IPS DF 6.9 (cell line): ENCODE results near the gene WDR86.
A peak's percentile ranks its signal among the peaks of the same experiment; 100 is the strongest.

Source experiments
- DNase-seq: peaks from one replicate; pipeline ENCODE4 v3.0.0-alpha.2; 2013; ENCODE audit warnings: low read depth, low spot score
- H3K27ac ChIP-seq: one replicate; pipeline ENCODE4 v1.5.1; 2013; ENCODE audit warnings: low read length, control low read depth
- H3K27me3 ChIP-seq: 2 replicates; pipeline ENCODE4 v1.6.1; 2013; ENCODE audit warnings: mild to moderate bottlenecking, low read length; ENCODE audit not compliant: control insufficient read depth, insufficient read depth
- H3K36me3 ChIP-seq: 2 replicates; pipeline ENCODE4 v1.6.1; 2013; ENCODE audit warnings: low read length; ENCODE audit not compliant: control insufficient read depth, insufficient read depth
- H3K4me1 ChIP-seq: 2 replicates; pipeline ENCODE4 v1.6.1; 2013; ENCODE audit warnings: low read length; ENCODE audit not compliant: control insufficient read depth, insufficient read depth
- H3K4me3 ChIP-seq: 2 replicates; pipeline ENCODE4 v1.5.1; 2013; ENCODE audit warnings: mild to moderate bottlenecking, low read length
- H3K9me3 ChIP-seq: 2 replicates; pipeline ENCODE4 v1.6.1; 2013; ENCODE audit warnings: low read length, inconsistent platforms; ENCODE audit not compliant: control insufficient read depth, insufficient read depth
- WGBS: extraction: QIAGEN DNeasy Blood & Tissue Kit; methylation state at CpG from one replicate; pipeline ENCODE4 v1.1.7; 2013; ENCODE audit warnings: mixed read lengths, missing lambda C conversion rate; ENCODE audit not compliant: insufficient read length, insufficient coverage; 5-methylcytosine and 5-hydroxymethylcytosine counted together

The WDR86 gene

GRCh38 chr7:151383638-151384351 lies 26.0 kb downstream of the WDR86 start:
- WGBS = no CpG with 5 or more reads among the region's 15 CpGs
- Histone ChIP-seq H3K4me1 (peaks cover 2% of the 10 kb centered on the region; the same call in 1 of the 2 replicates), H3K27ac (no peak overlapping the region), H3K4me3 (no peak overlapping the region), H3K9me3 (no peaks in the 10 kb centered on the region), H3K36me3 (no peaks in the 10 kb centered on the region), H3K27me3 (peaks cover 5% of the 10 kb centered on the region; the same call in 1 of the 2 replicates)
- DNase-seq = no peak

DNA sequence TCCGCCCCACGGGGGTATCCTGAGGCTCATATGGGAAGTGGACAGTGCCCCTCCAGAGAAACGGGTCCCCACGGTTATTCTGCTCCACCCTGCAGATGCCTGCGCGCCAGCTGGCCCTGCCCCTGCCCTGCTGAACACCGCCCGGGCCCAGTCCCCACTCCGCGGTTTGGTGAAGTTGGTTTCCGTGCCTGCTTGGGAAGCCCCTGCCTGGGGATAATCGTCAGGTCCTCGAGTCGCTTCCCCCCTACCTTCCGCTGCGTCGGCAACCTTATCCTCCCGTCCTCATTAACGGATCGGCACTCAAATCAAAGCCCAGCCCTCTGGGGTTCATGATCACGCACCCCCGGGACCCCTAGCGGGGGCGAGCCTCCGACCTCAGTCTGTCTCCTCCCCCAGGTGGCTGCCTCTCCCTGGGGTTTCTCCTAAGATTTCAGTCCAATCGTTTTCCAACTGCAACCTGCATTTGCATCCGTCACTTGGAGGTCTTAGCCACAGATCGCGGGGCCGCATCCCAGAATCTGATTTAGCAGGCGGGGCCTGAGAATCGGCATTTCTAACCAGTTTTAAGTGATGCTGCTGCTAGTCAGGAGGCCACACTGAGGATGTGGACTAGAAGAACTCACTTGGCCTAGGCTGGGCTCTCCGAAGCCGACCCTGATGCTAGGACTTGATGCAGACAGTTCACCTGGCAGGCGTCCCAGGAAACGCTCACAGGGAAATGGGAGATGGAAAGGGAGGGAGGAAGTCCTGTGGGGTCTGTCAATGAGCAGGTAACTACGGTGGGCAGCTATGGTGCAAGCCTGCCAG lies 27.6 kb downstream of the WDR86 start:
- DNase-seq = no peak
- Histone ChIP-seq H3K27ac (no peak overlapping the region), H3K4me3 (peak overlapping the region; percentile 35; the same call in 1 of the 2 replicates), H3K36me3 (0 out of 2 replicates have a peak, but pooled peaks cover 3% of the 10 kb centered on the region), H3K4me1 (peaks cover 2% of the 10 kb centered on the region; the same call in 1 of the 2 replicates), H3K27me3 (peaks cover 5% of the 10 kb centered on the region; the same call in 1 of the 2 replicates), H3K9me3 (no peaks in the 10 kb centered on the region)
- no CpG with 5 or more reads among the region's 37 CpGs for WGBS

GRCh38 chr7:151381348-151382078 lies 28.3 kb downstream of the WDR86 start:
- WGBS = no CpG with 5 or more reads among the region's 83 CpGs
- Histone ChIP-seq H3K4me1 (peaks cover 2% of the 10 kb centered on the region; the same call in 1 of the 2 replicates), H3K36me3 (0 out of 2 replicates have a peak, but pooled peaks cover 6% of the 10 kb centered on the region), H3K27me3 (peaks cover 5% of the 10 kb centered on the region; the same call in 1 of the 2 replicates), H3K9me3 (no peaks in the 10 kb centered on the region), H3K4me3 (peak overlapping the region; percentile 35; the same call in 1 of the 2 replicates), H3K27ac (no peak overlapping the region)
- no peak for DNase-seq

GRCh38 chr7:151381098-151381347 lies 28.8 kb downstream of the WDR86 start:
- 0 out of 2 replicates have a peak, but pooled peaks cover 9% of the 10 kb centered on the region for H3K36me3 ChIP-seq
- H3K4me3 ChIP-seq = peak overlapping the region; percentile 35; the same call in 1 of the 2 replicates
- H3K9me3 ChIP-seq = no peaks in the 10 kb centered on the region
- H3K27ac ChIP-seq = no peak overlapping the region
- DNase-seq = no peak
- peaks cover 2% of the 10 kb centered on the region; the same call in 1 of the 2 replicates for H3K4me1 ChIP-seq
- no CpG with 5 or more reads among the region's 7 CpGs for WGBS
- H3K27me3 ChIP-seq = peaks cover 5% of the 10 kb centered on the region; the same call in 1 of the 2 replicates

DNA sequence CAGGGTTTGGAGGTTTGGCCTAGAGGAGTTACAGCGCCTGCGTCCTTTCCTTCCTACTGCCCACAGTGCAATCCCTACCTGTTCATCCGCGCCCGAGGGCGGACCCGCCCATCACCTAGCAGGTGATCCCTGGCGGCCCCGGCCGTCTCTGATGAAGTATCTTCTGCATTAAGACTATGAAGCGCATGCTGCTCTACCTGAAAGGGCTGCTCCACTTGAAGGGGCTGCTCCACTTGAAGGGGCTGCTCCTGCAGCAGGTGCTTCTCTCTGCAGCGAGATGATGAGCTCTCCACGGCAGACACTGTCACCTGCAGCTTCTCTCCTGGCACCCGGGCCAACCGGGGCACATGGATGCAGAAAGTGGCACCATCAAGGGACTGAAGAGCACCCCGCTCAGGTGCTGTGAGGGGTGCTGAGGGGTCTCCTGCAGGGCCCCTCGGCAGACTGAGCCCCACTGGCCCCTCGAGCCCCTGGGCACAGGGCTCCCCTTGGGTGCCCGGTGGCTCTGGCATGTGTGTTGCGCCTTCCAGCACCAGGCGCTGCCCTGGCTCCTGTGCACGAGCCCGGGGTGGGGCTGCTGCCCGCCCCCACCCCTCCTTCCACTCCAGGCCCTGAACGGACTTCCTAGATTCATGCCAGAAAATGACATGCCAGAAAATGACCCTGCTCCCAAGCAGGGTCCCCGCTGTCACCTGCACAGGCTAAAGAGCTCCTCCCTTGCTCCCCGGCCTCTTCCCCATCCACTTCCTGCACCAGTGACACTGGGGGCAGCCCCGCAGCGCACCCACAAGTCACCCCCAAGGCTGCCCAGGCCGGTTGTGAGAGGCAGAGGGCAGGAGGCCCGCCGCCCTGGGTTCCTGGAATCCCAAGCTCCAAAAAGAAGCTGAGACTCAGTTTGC lies 29.4 kb downstream of the WDR86 start:
- DNase-seq = no peak
- Histone ChIP-seq H3K27ac (no peak overlapping the region), H3K27me3 (peaks cover 5% of the 10 kb centered on the region; the same call in 1 of the 2 replicates), H3K4me3 (no peak overlapping the region), H3K36me3 (0 out of 2 replicates have a peak, but pooled peaks cover 9% of the 10 kb centered on the region), H3K9me3 (no peaks in the 10 kb centered on the region), H3K4me1 (peaks cover 2% of the 10 kb centered on the region; the same call in 1 of the 2 replicates)
- WGBS = no CpG with 5 or more reads among the region's 32 CpGs

DNA sequence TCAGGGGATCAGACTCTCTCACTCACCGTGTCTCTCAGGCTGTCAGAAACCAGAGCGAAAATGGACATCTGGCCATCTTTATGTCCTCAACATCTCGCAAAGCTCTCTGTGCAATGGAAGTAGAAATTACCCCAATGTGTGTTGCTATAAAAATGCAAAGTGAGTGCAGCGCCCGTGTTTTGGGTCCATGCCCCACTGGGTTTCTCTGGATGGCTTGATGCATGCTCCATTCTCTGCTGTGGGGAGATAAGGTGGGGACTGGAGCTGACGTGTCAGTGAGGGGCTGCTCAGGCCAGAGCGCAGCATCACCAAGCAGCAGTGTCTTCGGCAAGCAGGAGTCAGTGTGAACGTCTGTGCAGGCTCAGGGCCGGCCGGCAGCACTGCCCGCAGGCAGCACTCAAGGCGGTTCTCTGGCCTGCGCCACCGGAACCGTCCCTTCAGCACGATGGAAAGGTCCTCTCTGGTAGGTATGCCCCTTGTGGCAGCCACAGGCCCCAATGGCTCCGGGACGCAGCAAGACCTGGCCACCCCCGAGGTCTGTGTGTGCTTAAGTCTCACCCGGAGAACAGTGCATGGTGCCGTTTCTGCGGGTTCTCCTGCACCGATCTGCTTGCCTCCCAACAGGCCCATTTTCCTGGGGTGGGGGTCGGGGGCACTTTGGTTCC lies 30.2 kb downstream of the WDR86 start:
- no peak overlapping the region for H3K4me3 ChIP-seq
- WGBS = no CpG with 5 or more reads among the region's 25 CpGs

GRCh38 chr7:151379193-151379520 lies 30.7 kb downstream of the WDR86 start:
- no peak for DNase-seq
- Histone ChIP-seq H3K27ac (no peak overlapping the region), H3K36me3 (0 out of 2 replicates have a peak, but pooled peaks cover 9% of the 10 kb centered on the region), H3K4me1 (peaks cover 2% of the 10 kb centered on the region; the same call in 1 of the 2 replicates), H3K27me3 (peaks cover 5% of the 10 kb centered on the region; the same call in 1 of the 2 replicates), H3K4me3 (no peak overlapping the region), H3K9me3 (no peaks in the 10 kb centered on the region)
- no CpG with 5 or more reads among the region's 6 CpGs for WGBS

More for the DNA sequence above, 30.2 kb downstream of the WDR86 start:
- DNase-seq = no peak
- Histone ChIP-seq H3K9me3 (no peaks in the 10 kb centered on the region), H3K36me3 (0 out of 2 replicates have a peak, but pooled peaks cover 9% of the 10 kb centered on the region), H3K4me1 (peaks cover 2% of the 10 kb centered on the region; the same call in 1 of the 2 replicates), H3K27me3 (peaks cover 5% of the 10 kb centered on the region; the same call in 1 of the 2 replicates), H3K27ac (no peak overlapping the region)

DNA sequence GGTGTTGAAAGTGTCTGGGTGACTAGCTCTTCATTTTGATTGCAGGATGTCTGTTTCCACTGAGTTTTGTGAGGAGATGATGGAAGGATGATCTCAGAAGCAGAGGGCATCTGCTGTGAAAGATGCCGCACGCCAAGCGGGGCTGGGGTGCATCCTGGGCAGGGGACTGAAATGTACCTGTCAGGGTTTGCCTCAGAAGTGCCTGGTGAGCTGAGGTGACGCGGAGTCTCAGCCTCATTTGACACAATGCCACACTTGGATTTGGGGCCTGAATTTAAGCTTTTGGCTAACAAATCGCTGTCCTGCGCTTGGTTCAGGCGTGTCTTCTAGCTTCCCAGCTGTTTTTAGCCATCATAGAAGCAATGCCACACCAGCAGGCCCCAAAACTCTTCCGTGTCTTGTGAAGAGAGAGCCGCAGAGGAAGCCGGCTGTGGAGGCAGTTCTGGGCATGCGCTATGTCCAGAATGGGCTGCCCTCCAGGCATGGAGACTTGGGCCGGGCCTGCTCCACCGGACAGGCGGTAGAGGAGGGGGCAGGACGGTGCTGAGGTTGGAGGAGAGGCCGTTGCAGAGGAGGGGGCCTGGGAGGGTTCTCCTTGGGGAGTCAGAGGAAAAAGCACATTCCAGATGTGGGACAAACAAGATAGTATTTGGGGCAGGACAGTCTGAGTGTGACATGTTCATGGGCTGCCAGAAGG lies 31.2 kb downstream of the WDR86 start:
- Histone ChIP-seq H3K27ac (no peak overlapping the region), H3K9me3 (no peaks in the 10 kb centered on the region), H3K27me3 (peaks cover 5% of the 10 kb centered on the region; the same call in 1 of the 2 replicates), H3K4me3 (no peak overlapping the region), H3K4me1 (peaks cover 2% of the 10 kb centered on the region; the same call in 1 of the 2 replicates), H3K36me3 (0 out of 2 replicates have a peak, but pooled peaks cover 9% of the 10 kb centered on the region)
- DNase-seq = no peak
- no CpG with 5 or more reads among the region's 17 CpGs for WGBS
